AG04450 (cell line): ENCODE data around the gene VWA5B2. TPM values are rescaled to one million over a fixed set of nuclear protein-coding genes. Genes with fewer than 3 reads are reported as not detected.

Experiments
- CTCF ChIA-PET: fragments of 300-600, 350-600 bp; formaldehyde crosslinking; extraction: SDS; loops from one replicate; lab custom pipeline; 2022; ENCODE audit warnings: antibody characterized with exemption, inconsistent platforms; lab: Charles Lee
- POLR2A ChIA-PET: fragments of 350-600 bp; formaldehyde crosslinking; extraction: SDS; loops from one replicate; lab custom pipeline; 2021; ENCODE audit warnings: antibody characterized with exemption, inconsistent platforms; lab: Yijun Ruan, JAX
- DNase-seq: peaks from one replicate; pipeline ENCODE4 v3.0.0-alpha.2; 2011; ENCODE audit warnings: low read depth, low spot score
- H3K27ac ChIP-seq: one replicate; pipeline ENCODE4 v1.5.1; 2012; ENCODE audit warnings: low read depth, low read length, control low read depth
- H3K27me3 ChIP-seq: one replicate; pipeline ENCODE4 v1.6.0; 2012; ENCODE audit warnings: low read length; ENCODE audit not compliant: control insufficient read depth, insufficient read depth
- H3K4me3 ChIP-seq: 2 replicates; pipeline ENCODE4 v1.5.1; 2011; ENCODE audit warnings: mild to moderate bottlenecking, low read depth, low read length, control low read depth
- H3K9me3 ChIP-seq: 2 replicates; pipeline ENCODE4 v1.5.1; 2012; ENCODE audit warnings: low read length; ENCODE audit not compliant: control insufficient read depth, insufficient read depth
- polyA plus RNA-seq: library from polyadenylated mRNA; depleted of rRNA; stranded (reverse); fragments of >200 nt; gene quantifications from 2 replicates; pipeline ENCODE4 v1.2.3, GENCODE V29; 2011
- TF ChIP-seq, protein P1 (sequence below): IDR thresholded peaks from 2 replicates; pipeline ENCODE4 v1.5.1; 2011; ENCODE audit warnings: low read depth, low read length, control low read depth, inconsistent platforms

The VWA5B2 gene
- polyA plus RNA-seq, 1 experiment = not detected

DNA sequence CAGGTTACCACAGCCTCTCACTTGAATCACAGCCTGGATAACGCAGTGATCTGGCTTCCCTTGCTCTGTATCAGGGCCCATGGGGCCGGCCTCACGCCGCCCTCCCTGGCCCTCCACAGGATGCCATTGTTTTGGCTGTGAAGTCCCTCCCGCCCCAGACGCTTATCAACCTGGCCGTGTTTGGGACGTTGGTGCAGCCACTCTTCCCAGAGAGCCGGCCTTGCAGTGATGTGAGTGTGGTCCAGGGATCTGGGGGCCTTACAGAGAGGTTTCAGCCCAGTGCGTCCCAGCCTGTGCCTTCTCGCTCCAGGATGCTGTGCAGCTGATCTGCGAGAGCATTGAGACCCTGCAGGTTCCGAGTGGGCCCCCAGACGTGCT lies 6.6 kb downstream of the VWA5B2 start:
- POLR2A ChIA-PET = no interaction called here
- CTCF ChIA-PET = interaction anchor here (0.6 to 0.7 kb wide), 2 partner anchors 14 to 217 kb away, joined by 3 read pairs; partner anchors contain the start of gene EEF1AKMT4
- H3K27ac ChIP-seq = no peak overlapping the region
- DNase-seq = no peak
- TF ChIP-seq, protein P1, sequence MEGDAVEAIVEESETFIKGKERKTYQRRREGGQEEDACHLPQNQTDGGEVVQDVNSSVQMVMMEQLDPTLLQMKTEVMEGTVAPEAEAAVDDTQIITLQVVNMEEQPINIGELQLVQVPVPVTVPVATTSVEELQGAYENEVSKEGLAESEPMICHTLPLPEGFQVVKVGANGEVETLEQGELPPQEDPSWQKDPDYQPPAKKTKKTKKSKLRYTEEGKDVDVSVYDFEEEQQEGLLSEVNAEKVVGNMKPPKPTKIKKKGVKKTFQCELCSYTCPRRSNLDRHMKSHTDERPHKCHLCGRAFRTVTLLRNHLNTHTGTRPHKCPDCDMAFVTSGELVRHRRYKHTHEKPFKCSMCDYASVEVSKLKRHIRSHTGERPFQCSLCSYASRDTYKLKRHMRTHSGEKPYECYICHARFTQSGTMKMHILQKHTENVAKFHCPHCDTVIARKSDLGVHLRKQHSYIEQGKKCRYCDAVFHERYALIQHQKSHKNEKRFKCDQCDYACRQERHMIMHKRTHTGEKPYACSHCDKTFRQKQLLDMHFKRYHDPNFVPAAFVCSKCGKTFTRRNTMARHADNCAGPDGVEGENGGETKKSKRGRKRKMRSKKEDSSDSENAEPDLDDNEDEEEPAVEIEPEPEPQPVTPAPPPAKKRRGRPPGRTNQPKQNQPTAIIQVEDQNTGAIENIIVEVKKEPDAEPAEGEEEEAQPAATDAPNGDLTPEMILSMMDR = no peak
- no peak overlapping the region for H3K4me3 ChIP-seq
- peaks cover 40% of the 10 kb centered on the region for H3K27me3 ChIP-seq
- peaks cover 3% of the 10 kb centered on the region; the same call in 1 of the 2 replicates for H3K9me3 ChIP-seq

DNA sequence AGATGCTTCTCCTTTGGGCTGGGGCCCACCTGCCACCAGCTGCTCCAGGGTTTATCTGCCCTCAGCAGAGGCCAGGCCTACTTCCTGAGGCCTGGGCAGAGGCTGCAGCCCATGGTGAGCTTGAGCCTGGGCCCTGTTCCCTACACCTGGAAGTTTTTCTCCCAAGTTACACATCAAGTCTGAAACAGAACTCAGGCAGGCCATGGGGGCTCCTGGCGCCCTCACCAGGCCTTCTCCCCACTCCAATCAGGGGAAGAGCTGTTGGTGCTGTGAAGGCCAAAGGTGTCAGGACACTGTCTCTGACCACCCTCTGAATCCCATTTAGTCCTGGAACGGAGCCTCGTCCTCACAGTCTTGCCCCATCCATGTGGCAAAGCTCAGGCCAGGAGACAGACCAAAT lies 7.3 kb downstream of the VWA5B2 start:
- Histone ChIP-seq H3K27ac (no peak overlapping the region), H3K4me3 (no peak overlapping the region), H3K9me3 (peaks cover 3% of the 10 kb centered on the region; the same call in 1 of the 2 replicates), H3K27me3 (peaks cover 34% of the 10 kb centered on the region)
- CTCF ChIA-PET = interaction anchor here (0.6 to 2.8 kb wide), 4 partner anchors 9 to 218 kb away, joined by 3 to 12 read pairs (median 4); partner anchors contain the start of gene EEF1AKMT4
- DNase-seq = no peak
- TF ChIP-seq, protein P1 = no peak
- POLR2A ChIA-PET = no interaction called here

DNA sequence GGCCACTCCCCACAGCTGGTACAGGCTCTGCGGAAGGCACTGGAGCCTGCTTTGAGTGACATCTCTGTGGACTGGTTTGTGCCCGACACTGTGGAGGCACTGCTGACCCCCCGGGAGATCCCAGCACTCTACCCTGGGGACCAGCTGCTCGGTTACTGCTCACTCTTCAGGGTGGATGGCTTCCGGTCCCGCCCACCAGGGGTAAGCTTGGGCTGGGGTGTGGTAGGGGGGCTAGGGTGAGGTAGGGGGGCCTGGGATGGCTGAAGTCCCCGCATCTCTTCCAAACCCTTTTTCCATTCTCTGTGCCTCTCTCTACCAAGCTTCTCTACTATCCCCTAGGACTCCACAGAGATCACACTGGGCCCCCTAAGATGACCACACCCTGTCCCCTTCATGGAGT lies 7.8 kb downstream of the VWA5B2 start:
- peaks cover 28% of the 10 kb centered on the region for H3K27me3 ChIP-seq
- no peak overlapping the region for H3K27ac ChIP-seq
- peaks cover 3% of the 10 kb centered on the region; the same call in 1 of the 2 replicates for H3K9me3 ChIP-seq
- no peak for DNase-seq
- POLR2A ChIA-PET = no interaction called here
- CTCF ChIA-PET = interaction anchor here (1.6 to 2.8 kb wide), 2 partner anchors 10 to 13 kb away, joined by 6 to 12 read pairs; partner anchors contain the start of gene EEF1AKMT4
- no peak overlapping the region for H3K4me3 ChIP-seq
- TF ChIP-seq, protein P1 = no peak

DNA sequence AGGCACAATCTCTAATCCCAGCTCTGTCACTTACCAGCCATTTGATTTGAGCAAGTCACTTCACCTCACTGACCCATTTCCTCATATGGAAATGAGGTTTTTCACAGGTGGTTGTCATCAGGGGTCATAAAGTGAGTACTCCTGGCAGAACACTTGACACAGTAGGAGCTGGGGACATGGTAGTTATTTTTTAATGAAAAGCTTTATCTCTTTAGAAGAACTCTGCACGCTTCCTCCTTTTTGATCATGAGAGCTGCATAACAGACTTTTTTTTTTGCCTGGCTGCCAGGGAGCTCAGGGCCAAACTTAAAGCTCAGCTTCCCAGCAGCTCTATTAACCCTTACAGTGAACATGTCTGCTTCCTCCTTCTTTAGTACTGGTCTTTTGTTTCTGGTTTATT lies 8.4 kb downstream of the VWA5B2 start:
- no peak for DNase-seq
- TF ChIP-seq, protein P1 = no peak
- peaks cover 3% of the 10 kb centered on the region; the same call in 1 of the 2 replicates for H3K9me3 ChIP-seq
- H3K4me3 ChIP-seq = no peak overlapping the region
- ChIA-PET CTCF (interaction anchor here (0.5 to 2.8 kb wide), 3 partner anchors 10 to 21 kb away, joined by 3 to 12 read pairs (median 6); partner anchors contain the start of gene EEF1AKMT4), POLR2A (no interaction called here)
- peaks cover 22% of the 10 kb centered on the region for H3K27me3 ChIP-seq
- no peak overlapping the region for H3K27ac ChIP-seq

DNA sequence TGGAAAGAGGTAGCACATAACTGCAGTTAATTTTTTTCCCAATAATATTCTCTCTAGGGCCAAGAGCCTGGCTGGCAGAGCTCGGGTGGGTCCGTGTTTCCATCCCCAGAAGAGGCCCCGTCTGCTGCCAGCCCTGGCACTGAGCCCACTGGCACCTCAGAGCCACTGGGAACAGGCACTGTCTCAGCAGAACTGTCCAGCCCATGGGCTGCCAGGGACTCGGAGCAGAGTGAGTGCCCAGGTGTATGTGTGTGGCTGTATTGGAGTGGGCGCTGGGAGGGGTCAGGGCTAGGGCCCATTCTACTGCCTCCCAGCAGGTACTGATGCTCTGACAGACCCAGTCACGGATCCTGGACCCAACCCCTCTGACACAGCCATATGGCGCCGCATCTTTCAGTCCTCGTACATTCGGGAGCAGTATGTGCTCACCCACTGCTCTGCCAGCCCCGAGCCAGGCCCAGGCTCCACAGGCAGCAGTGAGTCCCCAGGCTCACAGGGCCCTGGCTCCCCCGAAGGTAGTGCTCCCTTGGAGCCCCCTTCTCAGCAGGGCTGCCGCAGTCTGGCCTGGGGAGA lies 8.9 kb downstream of the VWA5B2 start:
- no peak overlapping the region for H3K27ac ChIP-seq
- no peak for DNase-seq
- no peak overlapping the region for H3K4me3 ChIP-seq
- peaks cover 3% of the 10 kb centered on the region; the same call in 1 of the 2 replicates for H3K9me3 ChIP-seq
- H3K27me3 ChIP-seq = peaks cover 17% of the 10 kb centered on the region
- TF ChIP-seq, protein P1 = no peak
- ChIA-PET POLR2A (no interaction called here), CTCF (interaction anchor here (0.5 to 2.8 kb wide), 3 partner anchors 11 to 22 kb away, joined by 3 to 12 read pairs (median 6); partner anchors contain the start of gene EEF1AKMT4)
